GM12864 (cell line): ENCODE data around the gene IYD.
A peak's percentile ranks its signal among the peaks of the same experiment; 100 is the strongest.

ENCODE experiments used
- DNase-seq: peaks from one replicate; pipeline ENCODE4 v3.0.0-alpha.2; 2011; ENCODE audit warnings: low read depth
- H3K4me3 ChIP-seq: 2 replicates; pipeline ENCODE4 v1.5.1; 2011; ENCODE audit warnings: mild to moderate bottlenecking, low read depth, low read length, control low read depth
- CTCF ChIP-seq: IDR thresholded peaks from 2 replicates; pipeline ENCODE4 v1.5.1; 2011; ENCODE audit warnings: low read depth, mild to moderate bottlenecking, moderate library complexity, low read length, control low read depth, inconsistent platforms; ENCODE audit errors: missing control alignments

The IYD gene

GRCh38 chr6:150334790-150335783 is 33.7 kb upstream of the IYD start:
- peak; percentile 65 for TF ChIP-seq CTCF
- DNase-seq: peak; percentile 19

GRCh38 chr6:150336299-150336698 is 32.5 kb upstream of the IYD start:
- H3K4me3 ChIP-seq: no peak overlapping the region
- no peak for TF ChIP-seq CTCF
- DNase-seq: no peak

More at GRCh38 chr6:150334790-150335783, 33.7 kb upstream of the IYD start:
- no peak overlapping the region for H3K4me3 ChIP-seq

DNA sequence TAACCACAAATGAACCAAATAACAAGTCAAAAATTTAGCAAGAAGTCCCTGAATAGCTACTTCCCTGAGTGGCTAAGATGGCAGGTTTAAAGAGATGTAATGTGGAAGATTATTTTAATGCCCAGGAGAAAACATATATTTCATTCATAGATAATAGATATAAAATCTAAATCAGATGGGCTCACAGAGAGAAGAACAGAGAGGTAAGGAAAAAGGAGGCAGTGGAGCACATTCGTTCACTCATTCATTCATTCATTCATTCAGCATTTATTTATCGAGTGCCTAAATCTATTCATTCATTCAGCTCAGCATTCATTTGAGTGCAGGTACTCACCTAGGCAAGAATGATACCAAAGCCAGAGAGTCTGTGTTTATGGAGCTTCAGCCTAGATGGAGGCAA is 32.1 kb upstream of the IYD start:
- no peak for DNase-seq
- no peak for TF ChIP-seq CTCF
- H3K4me3 ChIP-seq: no peak overlapping the region

- DNase-seq: no peak
- no peak for TF ChIP-seq CTCF
- no peak overlapping the region for H3K4me3 ChIP-seq
These were observed 26.7 kb upstream of the IYD start for GRCh38 chr6:150342126-150342525.

GRCh38 chr6:150343434-150343833 is 25.4 kb upstream of the IYD start:
- TF ChIP-seq CTCF: no peak
- H3K4me3 ChIP-seq: no peak overlapping the region
- DNase-seq: no peak

DNA sequence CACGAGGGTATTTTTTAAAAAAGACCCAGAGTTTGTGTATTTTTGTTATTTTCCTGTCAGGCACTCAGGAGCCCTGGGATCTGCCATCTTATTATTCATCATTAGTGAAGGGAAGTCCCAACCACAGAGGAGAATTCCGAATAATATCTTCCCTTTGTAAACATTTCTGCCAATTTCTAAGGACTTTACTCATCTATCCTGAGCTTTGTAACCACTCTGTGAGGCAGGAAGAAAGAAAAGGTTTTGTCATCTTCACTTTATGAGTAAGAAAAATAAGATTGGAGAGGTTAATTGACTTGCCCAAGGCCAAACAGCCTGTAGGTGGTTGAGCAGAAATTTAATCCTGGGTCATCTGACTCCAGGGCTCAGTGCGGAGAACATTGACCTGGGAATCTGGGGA is 23.0 kb upstream of the IYD start:
- TF ChIP-seq CTCF: no peak
- no peak for DNase-seq
- H3K4me3 ChIP-seq: no peak overlapping the region
